Activated naive CD8-positive, alpha-beta T cell treated with anti-CD3 and anti-CD28 coated beads, Interleukin-2, amount 10 ng/mL, durations not matched to agents 7 days and 5 days (primary cell): Measurements from ENCODE around the gene ASL. TPM values are rescaled to one million over a fixed set of nuclear protein-coding genes. Genes with fewer than 3 reads are reported as not detected.
A peak's percentile ranks its signal among the peaks of the same experiment; 100 is the strongest.
"Not testable (repeated sequence)": the region's sequence is repeated elsewhere in the genome, so short reads cannot be mapped to it uniquely, and the experiment has no call there.

ENCODE experiments used
- ATAC-seq: fragments of 150-1000 bp; cut with Tn5 transposase; one replicate; pipeline ENCODE4 v1.10.0; 2021; ENCODE audit warnings: low read depth, moderate library complexity
- POLR2A ChIA-PET: fragments of 350-600 bp; sonication (Branson Sonifier 250); formaldehyde crosslinking; loops from one replicate; lab custom pipeline; 2021; ENCODE audit warnings: antibody characterized with exemption; lab: Charles Lee
- DNase-seq: peaks from one replicate; pipeline ENCODE4 v3.0.0; 2021
- H3K27ac Mint-ChIP-seq: one replicate; pipeline ENCODE4 v1.8.0; 2022; ENCODE audit warnings: mild to moderate bottlenecking, mixed read lengths
- H3K27me3 Mint-ChIP-seq: one replicate; pipeline ENCODE4 v1.8.0; 2022; ENCODE audit warnings: mild to moderate bottlenecking, moderate library complexity, mixed read lengths
- H3K36me3 Mint-ChIP-seq: one replicate; pipeline ENCODE4 v1.8.0; 2021; ENCODE audit warnings: mild to moderate bottlenecking, mixed read lengths
- H3K4me1 Mint-ChIP-seq: one replicate; pipeline ENCODE4 v1.8.0; 2021; ENCODE audit warnings: mixed read lengths
- H3K4me3 Mint-ChIP-seq: one replicate; pipeline ENCODE4 v1.8.0; 2022; ENCODE audit warnings: mild to moderate bottlenecking, moderate library complexity, mixed read lengths
- H3K9me3 Mint-ChIP-seq: one replicate; pipeline ENCODE4 v1.8.0; 2021; ENCODE audit warnings: mixed read lengths
- total RNA-seq, 2 experiments: library from RNA; stranded (reverse); gene quantifications; one replicate each; pipeline ENCODE4 v1.2.3, GENCODE V29; 2021

ASL gene
- total RNA-seq, 2 experiments from 2014 or later, result 27.0 to 28.8 TPM

DNA sequence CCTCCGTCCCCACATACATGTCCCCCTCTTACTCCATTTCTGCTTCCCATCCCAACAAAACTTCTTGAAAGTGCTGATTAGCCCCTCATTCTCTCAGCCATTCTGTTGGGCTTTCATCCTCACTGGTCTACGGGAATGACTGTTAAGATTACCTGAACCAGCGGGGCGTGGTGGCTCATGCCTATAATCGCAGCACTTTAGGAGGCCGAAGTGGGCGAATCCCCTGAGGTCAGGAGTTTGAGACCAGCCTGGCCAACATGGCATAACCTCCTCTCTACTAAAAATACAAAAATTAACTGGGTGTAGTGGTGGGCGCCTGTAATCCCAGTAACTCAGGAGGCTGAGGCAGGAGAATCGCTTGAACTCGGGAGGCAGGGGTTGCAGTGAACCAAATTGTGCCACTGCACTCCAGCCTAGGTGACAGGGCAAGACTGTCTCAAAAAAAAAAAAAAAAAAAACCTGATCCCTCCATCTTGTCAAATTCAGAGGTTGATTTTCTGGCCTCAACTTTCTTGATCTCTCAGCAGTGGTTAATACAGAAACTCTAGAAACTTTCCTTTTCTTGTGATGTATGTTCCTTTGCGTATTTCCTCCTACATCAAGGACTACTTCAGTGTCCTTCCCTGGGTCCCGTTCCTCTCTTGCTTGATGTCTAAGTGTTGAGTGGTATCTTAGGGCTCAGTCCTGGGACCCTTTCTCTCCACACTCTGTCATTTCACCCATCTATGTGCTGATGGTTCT lies 41.2 kb downstream of the ASL start:
- POLR2A ChIA-PET, H3K9me3 Mint-ChIP-seq, ATAC-seq, H3K27me3 Mint-ChIP-seq, DNase-seq: not testable (repeated sequence)
- Mint-ChIP-seq H3K36me3 (peaks cover 12% of the 10 kb centered on the region), H3K4me1 (peaks cover 28% of the 10 kb centered on the region), H3K4me3 (peak overlapping the region; percentile 41), H3K27ac (peak overlapping the region; percentile 34)

DNA sequence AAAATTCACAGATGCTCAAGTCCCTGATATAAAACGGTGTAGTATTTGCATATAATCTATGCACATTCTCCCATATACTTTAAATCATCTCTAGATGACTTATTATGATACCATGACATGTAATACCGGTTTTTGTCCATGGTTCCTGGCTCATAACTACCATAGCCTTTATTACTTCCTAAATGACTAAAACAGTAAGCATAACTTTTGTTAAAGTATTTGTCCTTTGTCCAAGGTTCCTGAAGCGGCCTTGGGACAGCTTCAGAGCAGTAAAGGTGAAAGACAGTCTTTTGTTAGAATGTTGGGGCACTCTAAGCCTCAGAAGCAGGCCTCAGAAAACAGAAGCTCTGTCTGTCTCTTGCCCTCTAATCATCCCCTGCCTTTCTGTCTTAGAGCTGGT lies 43.0 kb downstream of the ASL start:
- H3K4me1 Mint-ChIP-seq, result peaks cover 28% of the 10 kb centered on the region
- no peak for ATAC-seq
- H3K27ac Mint-ChIP-seq, result no peak overlapping the region
- POLR2A ChIA-PET, result no interaction called here
- no peak overlapping the region for H3K4me3 Mint-ChIP-seq
- H3K9me3 Mint-ChIP-seq, result no peaks in the 10 kb centered on the region
- H3K27me3 Mint-ChIP-seq, result no peaks in the 10 kb centered on the region
- no peak for DNase-seq
- peaks cover 12% of the 10 kb centered on the region for H3K36me3 Mint-ChIP-seq

DNA sequence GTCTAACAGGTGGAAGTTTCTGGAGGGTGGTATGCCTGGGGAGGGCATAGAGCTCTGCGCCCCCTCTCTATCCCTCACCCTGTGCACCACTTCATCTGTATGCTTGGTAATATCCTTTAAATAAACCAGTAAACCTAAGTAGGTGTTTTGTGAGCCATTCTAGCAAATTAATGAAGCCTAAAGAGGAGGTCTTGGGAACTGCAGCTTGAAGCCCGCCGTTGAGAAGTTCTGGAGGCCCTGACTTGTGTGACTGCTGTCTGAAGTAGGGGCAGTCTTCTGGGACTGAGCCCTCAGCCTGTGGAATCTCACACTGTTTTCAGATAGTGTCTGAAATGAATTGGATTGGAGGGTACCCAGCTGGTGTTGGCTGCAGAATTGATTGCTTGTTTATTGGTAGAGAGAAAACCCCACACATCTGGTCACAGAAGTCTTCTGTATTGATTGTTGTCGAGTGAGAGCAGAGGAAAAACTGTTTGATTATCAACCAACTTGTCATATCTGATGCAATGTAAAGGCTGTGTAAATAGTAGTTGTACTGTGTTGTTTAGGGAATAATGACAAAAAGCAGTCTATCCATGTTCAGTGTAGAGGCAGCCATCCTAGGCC lies 43.7 kb downstream of the ASL start:
- DNase-seq (no peak), ATAC-seq (no peak)
- H3K4me3 Mint-ChIP-seq, result no peak overlapping the region
- H3K4me1 Mint-ChIP-seq, result peaks cover 26% of the 10 kb centered on the region
- POLR2A ChIA-PET, result no interaction called here
- H3K27me3 Mint-ChIP-seq, result no peaks in the 10 kb centered on the region
- H3K27ac Mint-ChIP-seq, result no peak overlapping the region
- no peaks in the 10 kb centered on the region for H3K9me3 Mint-ChIP-seq
- H3K36me3 Mint-ChIP-seq, result peaks cover 12% of the 10 kb centered on the region

DNA sequence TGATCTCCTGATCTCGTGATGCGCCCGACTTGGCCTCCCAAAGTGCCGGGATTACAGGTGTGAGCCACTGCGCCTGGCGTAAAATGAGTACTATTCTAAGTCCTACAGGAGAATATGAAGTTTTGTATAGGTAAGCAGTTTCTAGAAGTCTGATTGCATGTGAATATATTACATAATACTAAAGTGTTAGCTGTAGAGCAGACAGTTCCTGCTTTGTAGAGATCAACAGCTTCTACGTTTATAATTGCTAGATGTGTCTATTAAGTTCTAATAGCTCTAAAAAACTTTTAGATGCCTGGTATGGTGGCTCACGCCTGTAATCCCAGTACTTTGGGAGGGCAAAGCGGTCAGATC lies 47.5 kb downstream of the ASL start:
- Mint-ChIP-seq H3K4me1 (peaks cover 30% of the 10 kb centered on the region), H3K9me3 (no peaks in the 10 kb centered on the region), H3K4me3 (no peak overlapping the region), H3K27ac (no peak overlapping the region), H3K36me3 (peaks cover 4% of the 10 kb centered on the region), H3K27me3 (no peaks in the 10 kb centered on the region)
- ATAC-seq (no peak), DNase-seq (no peak)
- POLR2A ChIA-PET, result no interaction called here

DNA sequence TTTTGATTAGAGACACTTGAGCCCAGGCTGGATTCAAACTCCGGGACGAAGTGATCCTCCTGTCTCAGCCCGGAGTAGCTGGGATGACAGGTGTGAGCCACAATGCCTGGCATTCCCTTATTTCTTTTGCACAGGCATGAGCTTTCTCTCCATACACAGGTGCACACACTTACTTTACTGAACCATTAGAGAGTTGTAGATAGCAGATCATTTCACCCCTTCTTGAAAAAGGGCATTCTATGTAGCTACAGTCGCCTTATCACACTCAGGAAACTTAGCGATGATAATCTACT lies 48.9 kb downstream of the ASL start:
- H3K36me3 Mint-ChIP-seq, H3K9me3 Mint-ChIP-seq, DNase-seq, H3K27me3 Mint-ChIP-seq, H3K4me3 Mint-ChIP-seq, ATAC-seq: not testable (repeated sequence)
- Mint-ChIP-seq H3K4me1 (peaks cover 25% of the 10 kb centered on the region), H3K27ac (peak overlapping the region; percentile 59)
- POLR2A ChIA-PET, result interaction anchor here (1.0 to 2.6 kb wide), 2 partner anchors 9 kb away, joined by 4 to 10 read pairs; partner anchors contain the start of gene CRCP

DNA sequence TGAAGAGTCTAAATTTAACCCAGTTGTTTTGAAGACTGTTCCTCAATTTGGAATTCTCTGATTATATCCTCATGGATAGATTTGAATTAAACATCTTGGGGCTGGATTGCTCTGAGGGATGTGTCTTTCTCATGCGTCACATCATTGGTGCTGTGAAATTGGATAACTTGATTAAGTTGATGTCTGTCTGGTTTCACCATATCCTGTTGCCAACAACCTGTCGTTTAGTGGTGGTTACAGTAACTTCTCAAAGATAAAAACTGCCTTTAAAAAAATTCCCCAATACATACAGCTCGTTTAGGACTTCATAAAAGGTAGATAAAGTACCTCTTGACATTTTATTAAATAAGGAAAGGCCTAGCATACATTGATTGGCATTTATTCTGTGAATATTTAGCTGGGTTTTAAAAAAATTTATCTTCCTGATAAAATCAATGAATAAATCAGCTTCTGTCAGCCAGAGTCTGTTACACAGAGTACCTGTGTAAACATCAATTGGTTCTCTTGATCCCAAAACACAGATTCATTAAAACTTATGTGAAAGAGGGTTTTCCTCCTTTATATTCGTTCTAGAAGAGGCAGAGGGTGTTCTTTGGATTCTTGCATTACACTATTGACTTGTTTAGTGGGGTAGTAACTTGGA lies 49.6 kb downstream of the ASL start:
- Mint-ChIP-seq H3K27ac (peak overlapping the region; percentile 64), H3K4me1 (peaks cover 28% of the 10 kb centered on the region), H3K36me3 (peaks cover 4% of the 10 kb centered on the region), H3K27me3 (no peaks in the 10 kb centered on the region), H3K4me3 (no peak overlapping the region), H3K9me3 (no peaks in the 10 kb centered on the region)
- POLR2A ChIA-PET, result interaction anchor here (2.6 kb wide), 1 partner anchor 10 kb away, joined by 10 read pairs; the partner anchor contains the start of gene CRCP
- ATAC-seq (no peak), DNase-seq (no peak)

DNA sequence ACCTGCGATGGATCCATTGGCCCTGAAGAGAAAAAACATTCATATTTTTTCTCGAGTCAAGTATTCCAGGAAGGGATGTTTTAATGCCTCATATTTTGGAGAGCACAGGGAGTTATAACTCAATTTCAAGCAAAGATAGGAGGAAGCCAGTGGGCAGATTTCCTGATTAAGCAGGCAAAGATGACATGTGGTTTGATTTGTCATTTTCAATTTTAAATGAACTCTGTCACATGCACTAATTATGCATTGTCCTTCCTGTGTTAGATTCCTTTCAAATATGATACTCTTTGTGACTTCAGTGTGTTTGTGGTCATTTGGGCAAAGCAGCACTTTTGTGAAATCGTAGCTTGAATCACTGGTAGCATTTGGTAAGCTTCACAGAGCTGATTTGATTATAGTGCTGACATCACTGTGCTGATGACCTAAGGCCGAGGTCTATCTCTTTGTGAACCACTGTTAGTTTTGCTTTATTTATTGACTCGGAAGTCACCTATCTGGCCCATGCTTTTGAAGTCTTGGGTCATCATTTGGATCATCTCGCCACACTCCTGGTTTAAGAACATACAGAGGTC lies 50.2 kb downstream of the ASL start:
- POLR2A ChIA-PET, result interaction anchor here (2.6 kb wide), 1 partner anchor 11 kb away, joined by 10 read pairs; the partner anchor contains the start of gene CRCP
- Mint-ChIP-seq H3K27ac (peak overlapping the region; percentile 30), H3K4me3 (peak overlapping the region; percentile 13), H3K4me1 (peaks cover 28% of the 10 kb centered on the region)
- DNase-seq, H3K9me3 Mint-ChIP-seq, H3K27me3 Mint-ChIP-seq, H3K36me3 Mint-ChIP-seq, ATAC-seq: not testable (repeated sequence)

DNA sequence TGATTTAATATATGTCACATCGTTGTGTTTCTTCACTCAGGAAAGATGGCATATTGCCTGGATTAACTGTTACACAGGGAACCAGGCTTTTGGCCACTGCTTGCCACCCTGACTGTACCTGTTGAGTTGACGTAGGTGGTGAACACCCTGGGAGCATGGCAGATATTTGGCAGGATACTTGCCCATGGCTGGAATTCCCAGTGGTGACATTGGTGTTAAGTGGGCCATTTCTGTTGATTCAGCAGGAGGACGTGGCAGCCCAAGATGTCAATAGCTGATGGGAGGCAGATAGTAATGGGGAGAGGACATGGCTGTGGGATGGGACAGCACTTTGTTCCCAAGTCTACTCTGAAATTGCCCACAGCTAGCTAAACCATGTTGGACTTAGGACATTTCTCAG lies 51.6 kb downstream of the ASL start:
- POLR2A ChIA-PET, result interaction anchor here (1.2 kb wide), 1 partner anchor 13 kb away, joined by 3 read pairs; the partner anchor contains the start of gene CRCP
- H3K9me3 Mint-ChIP-seq, result not testable (repeated sequence)

DNA sequence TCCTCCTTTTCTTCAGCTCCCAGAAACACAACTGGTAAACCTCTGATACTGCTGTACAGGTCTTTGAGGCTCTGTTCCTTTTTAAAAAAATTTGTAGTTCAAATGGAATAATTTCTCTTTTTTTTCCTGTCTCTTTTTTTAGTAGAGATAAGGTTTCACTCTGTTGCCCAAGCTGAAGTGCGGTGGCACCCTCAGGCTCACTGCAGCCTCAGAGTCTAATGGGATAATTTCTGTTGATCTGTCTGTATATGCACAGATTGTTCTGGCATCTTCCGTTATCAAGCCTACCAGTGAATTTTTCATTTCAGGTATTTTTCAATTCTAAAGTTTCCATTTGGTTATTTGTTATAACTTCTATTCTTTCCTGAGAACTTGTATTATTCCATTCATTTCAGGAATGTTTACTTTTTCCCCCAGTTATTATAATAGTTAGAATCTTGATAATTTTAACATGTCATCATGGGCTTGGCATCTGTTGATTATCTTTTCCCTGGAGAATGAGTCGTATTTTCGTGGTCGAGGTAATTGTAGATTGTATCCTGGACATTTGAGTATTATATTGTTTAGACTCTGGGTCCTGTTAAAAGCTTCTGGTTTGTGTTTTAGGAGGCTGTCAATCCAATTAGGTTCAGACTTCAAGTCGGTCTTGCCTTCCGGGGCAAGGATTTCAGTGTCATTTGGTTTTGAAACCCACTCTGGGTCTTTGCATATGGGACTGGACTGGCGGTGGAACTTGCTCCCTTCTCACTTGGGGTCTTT lies 63.6 kb downstream of the ASL start:
- no peaks in the 10 kb centered on the region for H3K9me3 Mint-ChIP-seq
- peaks cover 28% of the 10 kb centered on the region for H3K36me3 Mint-ChIP-seq
- peaks cover 3% of the 10 kb centered on the region for H3K4me1 Mint-ChIP-seq
- DNase-seq (no peak), ATAC-seq (no peak)
- H3K27ac Mint-ChIP-seq, result no peak overlapping the region
- POLR2A ChIA-PET, result no interaction called here
- H3K4me3 Mint-ChIP-seq, result no peak overlapping the region
- no peaks in the 10 kb centered on the region for H3K27me3 Mint-ChIP-seq

More for the DNA sequence above, 51.6 kb downstream of the ASL start:
- peaks cover 10% of the 10 kb centered on the region for H3K36me3 Mint-ChIP-seq
- not testable (repeated sequence) for H3K4me3 Mint-ChIP-seq, H3K27me3 Mint-ChIP-seq, DNase-seq, H3K27ac Mint-ChIP-seq, ATAC-seq
- peaks cover 28% of the 10 kb centered on the region for H3K4me1 Mint-ChIP-seq

DNA sequence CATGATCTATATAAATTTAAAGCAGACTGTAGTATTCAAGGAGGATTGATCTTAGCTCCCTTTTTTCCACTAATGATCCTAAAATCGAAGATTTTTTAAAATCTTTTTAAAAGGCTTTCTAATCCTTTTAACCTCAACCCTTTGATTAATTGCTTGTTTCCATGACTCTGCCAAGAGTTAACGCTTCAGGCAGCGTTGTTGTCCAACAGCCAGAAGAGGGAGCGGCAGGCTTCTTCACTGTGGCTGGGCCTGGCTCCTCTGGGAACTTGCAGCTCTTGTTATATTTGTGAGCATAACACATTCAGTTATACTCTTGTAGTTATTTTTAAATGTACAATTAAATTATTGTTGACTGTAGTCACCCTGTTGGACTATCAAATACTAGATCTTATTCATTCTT lies 65.3 kb downstream of the ASL start:
- Mint-ChIP-seq H3K27me3 (no peaks in the 10 kb centered on the region), H3K36me3 (peaks cover 27% of the 10 kb centered on the region), H3K9me3 (no peaks in the 10 kb centered on the region), H3K4me3 (no peak overlapping the region), H3K4me1 (peaks cover 3% of the 10 kb centered on the region), H3K27ac (no peak overlapping the region)
- DNase-seq, result no peak
- POLR2A ChIA-PET, result interaction anchor here (0.5 kb wide), 1 partner anchor 27 kb away, joined by 3 read pairs; no protein-coding TSS in a partner anchor
- ATAC-seq, result no peak

DNA sequence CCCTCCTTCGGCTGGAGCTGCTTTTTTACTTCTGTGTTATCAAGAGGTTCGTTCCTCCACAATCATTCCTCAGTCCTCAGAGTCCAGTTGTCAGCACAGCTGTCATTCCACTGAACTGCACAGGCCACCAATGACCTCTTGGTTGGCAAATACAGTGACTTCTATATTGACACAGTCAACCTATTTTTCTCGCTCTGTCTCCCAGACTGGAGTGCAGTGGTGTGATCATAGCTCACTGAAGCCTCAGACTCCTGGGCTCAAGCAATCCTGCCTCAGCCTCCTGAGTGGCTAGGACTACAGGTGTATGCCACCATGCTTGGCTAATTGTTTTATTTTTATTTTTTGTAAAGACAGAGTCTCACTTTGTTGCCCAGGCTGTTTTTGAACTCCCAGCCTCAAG lies 66.7 kb downstream of the ASL start:
- Mint-ChIP-seq H3K9me3 (no peaks in the 10 kb centered on the region), H3K36me3 (peaks cover 33% of the 10 kb centered on the region), H3K4me3 (no peak overlapping the region), H3K27me3 (no peaks in the 10 kb centered on the region), H3K27ac (peak overlapping the region; percentile 32), H3K4me1 (peaks cover 3% of the 10 kb centered on the region)
- POLR2A ChIA-PET, result no interaction called here
- ATAC-seq (no peak), DNase-seq (no peak)

DNA sequence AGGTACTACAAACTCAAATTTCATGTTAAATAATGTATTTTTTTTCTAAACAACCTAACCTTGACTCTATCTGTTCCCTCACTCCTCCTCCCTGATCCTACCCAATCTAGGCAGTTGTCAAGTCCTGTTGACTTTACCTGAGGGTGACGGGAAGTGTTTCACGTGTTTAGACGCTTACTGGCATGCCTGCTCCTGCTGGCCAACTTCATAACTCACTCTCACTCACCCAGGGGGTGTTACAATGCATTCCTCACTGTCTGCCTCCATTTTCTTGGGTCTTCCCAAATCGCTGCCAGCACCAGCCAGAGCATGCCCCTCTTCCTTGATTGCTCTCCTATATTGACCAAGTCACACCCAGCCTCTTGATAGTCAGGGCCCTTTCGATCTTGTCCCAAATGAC lies 67.4 kb downstream of the ASL start:
- POLR2A ChIA-PET, result no interaction called here
- peak overlapping the region; percentile 52 for H3K27ac Mint-ChIP-seq

More for the DNA sequence above, 67.4 kb downstream of the ASL start:
- peaks cover 32% of the 10 kb centered on the region for H3K36me3 Mint-ChIP-seq
- no peak overlapping the region for H3K4me3 Mint-ChIP-seq
- H3K9me3 Mint-ChIP-seq, result no peaks in the 10 kb centered on the region
- peaks cover 3% of the 10 kb centered on the region for H3K4me1 Mint-ChIP-seq
- ATAC-seq (no peak), DNase-seq (no peak)
- H3K27me3 Mint-ChIP-seq, result no peaks in the 10 kb centered on the region
